Mesendoderm (in vitro differentiated cells): ENCODE data around the gene ZNF639. TPM values are rescaled to one million over a fixed set of nuclear protein-coding genes. Genes with fewer than 3 reads are reported as not detected.
"Not testable (repeated sequence)": the region's sequence is repeated elsewhere in the genome, so short reads cannot be mapped to it uniquely, and the experiment has no call there.

Source experiments
- DNase-seq: peaks from one replicate; pipeline ENCODE4 v3.0.0; 2013
- H2AK5ac ChIP-seq: 2 replicates; pipeline ENCODE4 v1.6.1; 2013; ENCODE audit warnings: low read length, inconsistent platforms
- H2BK120ac ChIP-seq: 2 replicates; pipeline ENCODE4 v1.6.1; 2013; ENCODE audit warnings: low read depth, mild to moderate bottlenecking, low read length, moderate library complexity, mixed read lengths
- H2BK15ac ChIP-seq: replicated peaks from 2 replicates; pipeline ENCODE4 v1.6.1; 2013; ENCODE audit warnings: low read depth, mild to moderate bottlenecking, moderate library complexity
- H2BK5ac ChIP-seq: 2 replicates; pipeline ENCODE4 v1.6.1; 2013; ENCODE audit warnings: low read length, inconsistent platforms
- H3K18ac ChIP-seq: 2 replicates; pipeline ENCODE4 v1.6.1; 2013; ENCODE audit warnings: mild to moderate bottlenecking, low read length, mixed read lengths
- H3K23ac ChIP-seq: one replicate; pipeline ENCODE4 v1.6.1; 2013; ENCODE audit warnings: low read length
- H3K27ac ChIP-seq: 2 replicates; pipeline ENCODE4 v1.5.1; 2013; ENCODE audit warnings: low read depth, mild to moderate bottlenecking, inconsistent platforms, low read length, moderate library complexity
- H3K27me3 ChIP-seq: 2 replicates; pipeline ENCODE4 v1.6.1; 2013; ENCODE audit warnings: low read length, control low read depth, mild to moderate bottlenecking, inconsistent platforms; ENCODE audit not compliant: insufficient read depth, poor library complexity
- H3K36me3 ChIP-seq: 2 replicates; pipeline ENCODE4 v1.6.1; 2013; ENCODE audit warnings: low read length, inconsistent platforms; ENCODE audit not compliant: control insufficient read depth, insufficient read depth
- H3K4ac ChIP-seq: one replicate; pipeline ENCODE4 v1.6.1; 2013; ENCODE audit warnings: low read depth, mild to moderate bottlenecking, low read length, moderate library complexity
- H3K4me1 ChIP-seq: 2 replicates; pipeline ENCODE4 v1.6.1; 2013; ENCODE audit warnings: low read depth, low read length, inconsistent platforms; ENCODE audit not compliant: control insufficient read depth
- H3K4me2 ChIP-seq: 2 replicates; pipeline ENCODE4 v1.6.1; 2013; ENCODE audit warnings: low read length
- H3K4me3 ChIP-seq: 2 replicates; pipeline ENCODE4 v1.5.1; 2013; ENCODE audit warnings: mild to moderate bottlenecking, low read length
- H3K56ac ChIP-seq: one replicate; pipeline ENCODE4 v1.6.1; 2013; ENCODE audit warnings: low read length
- H3K79me1 ChIP-seq: 2 replicates; pipeline ENCODE4 v1.6.1; 2013; ENCODE audit warnings: low read length, inconsistent platforms
- H3K79me2 ChIP-seq: 2 replicates; pipeline ENCODE4 v1.6.1; 2013; ENCODE audit warnings: mild to moderate bottlenecking, low read length; ENCODE audit not compliant: control insufficient read depth, insufficient read depth
- H3K9ac ChIP-seq: 2 replicates; pipeline ENCODE4 v1.6.1; 2013; ENCODE audit warnings: low read length, inconsistent platforms
- H4K5ac ChIP-seq: one replicate; pipeline ENCODE4 v1.6.1; 2013; ENCODE audit warnings: low read length
- H4K8ac ChIP-seq: one replicate; pipeline ENCODE4 v1.6.1; 2013; ENCODE audit warnings: low read depth, mild to moderate bottlenecking, control low read depth, low read length, moderate library complexity
- WGBS: extraction: QIAGEN DNeasy Blood & Tissue Kit; methylation state at CpG from one replicate; pipeline ENCODE4 v1.1.7; 2013; ENCODE audit warnings: low lambda C conversion rate, missing lambda C conversion rate; ENCODE audit not compliant: insufficient coverage; ENCODE audit errors: extremely low coverage; 5-methylcytosine and 5-hydroxymethylcytosine counted together
- polyA plus RNA-seq, 2 experiments: library from polyadenylated mRNA; stranded (reverse); fragments of 200-250 nt; gene quantifications; one replicate each; pipeline ENCODE4 v1.2.3, GENCODE V29; 2013

Gene ZNF639
- polyA plus RNA-seq (2013, experiment 1 of 2) = 39.6 TPM
- 39.0 TPM for polyA plus RNA-seq (2013, experiment 2 of 2)

- Histone ChIP-seq H4K5ac (no peak within 1 kb of the TSS), H3K27me3 (no peaks in the 10 kb centered on the region), H3K23ac (peak within 1 kb of the TSS; percentile 34), H3K18ac (peak within 1 kb of the TSS; percentile 90), H2BK15ac (no peak within 1 kb of the TSS), H2AK5ac (no peak within 1 kb of the TSS), H3K27ac (peak within 1 kb of the TSS; percentile 75), H3K56ac (peak within 1 kb of the TSS; percentile 97), H3K36me3 (no peaks in the 10 kb centered on the region), H3K4ac (peak within 1 kb of the TSS; percentile 94), H3K9ac (peak within 1 kb of the TSS; percentile 95), H3K79me2 (peaks cover 28% of the 10 kb centered on the region), H3K4me2 (peak within 1 kb of the TSS; percentile 68), H2BK120ac (no peak within 1 kb of the TSS), H4K8ac (no peak within 1 kb of the TSS), H2BK5ac (peak within 1 kb of the TSS; percentile 77), H3K4me3 (peak within 1 kb of the TSS; percentile 88), H3K4me1 (no peaks in the 10 kb centered on the region), H3K79me1 (peaks cover 2% of the 10 kb centered on the region)
- WGBS = no CpG with 5 or more reads among the region's 75 CpGs
- DNase-seq = peak; percentile 94
Measured at GRCh38 chr3:179322286-179323196, at the start of gene ZNF639. Gene ZNF639, plus strand, starts transcription at chr3:179323031. Its CDS starts 5,263 bp downstream, at chr3:179328294.

- H3K23ac ChIP-seq, H3K4ac ChIP-seq, H3K36me3 ChIP-seq, H3K9ac ChIP-seq, H3K79me1 ChIP-seq, H3K4me2 ChIP-seq, H3K56ac ChIP-seq, H3K27ac ChIP-seq, H2BK5ac ChIP-seq, H4K5ac ChIP-seq, H4K8ac ChIP-seq, H3K27me3 ChIP-seq, H2AK5ac ChIP-seq, H3K79me2 ChIP-seq, H3K18ac ChIP-seq, DNase-seq, H3K4me1 ChIP-seq, H2BK120ac ChIP-seq, H2BK15ac ChIP-seq, H3K4me3 ChIP-seq: not testable (repeated sequence)
- no CpG with 5 or more reads among the region's 2 CpGs for WGBS
Measured at GRCh38 chr3:179274434-179274833, 48.4 kb upstream of the ZNF639 start.

GRCh38 chr3:179276001-179276400 lies 46.8 kb upstream of the ZNF639 start:
- Histone ChIP-seq H3K56ac (no peak overlapping the region), H3K4me2 (no peak overlapping the region), H3K4me3 (no peak overlapping the region), H3K9ac (no peak overlapping the region), H4K8ac (no peak overlapping the region), H3K23ac (no peak overlapping the region), H2BK120ac (no peak overlapping the region), H4K5ac (no peak overlapping the region), H2BK15ac (no peak overlapping the region), H3K4ac (no peak overlapping the region), H3K36me3 (no peaks in the 10 kb centered on the region), H3K18ac (no peak overlapping the region), H3K27ac (no peak overlapping the region), H3K79me2 (no peaks in the 10 kb centered on the region), H2AK5ac (no peak overlapping the region), H3K4me1 (no peaks in the 10 kb centered on the region), H2BK5ac (no peak overlapping the region), H3K27me3 (no peaks in the 10 kb centered on the region), H3K79me1 (no peaks in the 10 kb centered on the region)
- WGBS = no CpG with 5 or more reads among the region's 3 CpGs
- no peak for DNase-seq

- no peaks in the 10 kb centered on the region for H3K36me3 ChIP-seq
- no peak overlapping the region for H2BK5ac ChIP-seq
- H3K9ac ChIP-seq = no peak overlapping the region
- DNase-seq = no peak
- no peak overlapping the region for H2AK5ac ChIP-seq
- H3K56ac ChIP-seq = no peak overlapping the region
- H3K18ac ChIP-seq = no peak overlapping the region
- no peak overlapping the region for H3K27ac ChIP-seq
- H3K4me1 ChIP-seq = no peaks in the 10 kb centered on the region
- no peak overlapping the region for H3K4ac ChIP-seq
- no peak overlapping the region for H2BK120ac ChIP-seq
- no peaks in the 10 kb centered on the region for H3K79me2 ChIP-seq
- H3K4me2 ChIP-seq = no peak overlapping the region
- no peak overlapping the region for H4K8ac ChIP-seq
- no peak overlapping the region for H3K23ac ChIP-seq
- no CpG with 5 or more reads among the region's 3 CpGs for WGBS
- H2BK15ac ChIP-seq = no peak overlapping the region
- no peaks in the 10 kb centered on the region for H3K79me1 ChIP-seq
- no peak overlapping the region for H4K5ac ChIP-seq
- no peaks in the 10 kb centered on the region for H3K27me3 ChIP-seq
- H3K4me3 ChIP-seq = no peak overlapping the region
Measured at GRCh38 chr3:179276743-179277142, 46.1 kb upstream of the ZNF639 start.

- Histone ChIP-seq H3K56ac (no peak overlapping the region), H3K4me2 (no peak overlapping the region), H3K36me3 (no peaks in the 10 kb centered on the region), H2BK15ac (no peak overlapping the region), H3K4me1 (no peaks in the 10 kb centered on the region), H3K27me3 (no peaks in the 10 kb centered on the region), H3K4ac (no peak overlapping the region), H3K4me3 (no peak overlapping the region), H4K5ac (no peak overlapping the region), H2BK5ac (no peak overlapping the region), H3K9ac (no peak overlapping the region), H2AK5ac (no peak overlapping the region), H4K8ac (no peak overlapping the region), H3K27ac (no peak overlapping the region), H3K18ac (no peak overlapping the region), H3K79me2 (no peaks in the 10 kb centered on the region), H3K23ac (no peak overlapping the region), H2BK120ac (no peak overlapping the region), H3K79me1 (no peaks in the 10 kb centered on the region)
- no peak for DNase-seq
- WGBS = no CpG with 5 or more reads among the region's 1 CpG
Measured at GRCh38 chr3:179278151-179278550, 44.7 kb upstream of the ZNF639 start.
